NCI-H226 (cell line): ENCODE measurements around the gene RARRES2.

Source experiments
- DNase-seq: peaks from one replicate; pipeline ENCODE4 v3.0.0-alpha.2; 2015

RARRES2 gene

GRCh38 chr7:150360363-150361058 lies 19.1 kb upstream of the RARRES2 start:
- DNase-seq = no peak

DNA sequence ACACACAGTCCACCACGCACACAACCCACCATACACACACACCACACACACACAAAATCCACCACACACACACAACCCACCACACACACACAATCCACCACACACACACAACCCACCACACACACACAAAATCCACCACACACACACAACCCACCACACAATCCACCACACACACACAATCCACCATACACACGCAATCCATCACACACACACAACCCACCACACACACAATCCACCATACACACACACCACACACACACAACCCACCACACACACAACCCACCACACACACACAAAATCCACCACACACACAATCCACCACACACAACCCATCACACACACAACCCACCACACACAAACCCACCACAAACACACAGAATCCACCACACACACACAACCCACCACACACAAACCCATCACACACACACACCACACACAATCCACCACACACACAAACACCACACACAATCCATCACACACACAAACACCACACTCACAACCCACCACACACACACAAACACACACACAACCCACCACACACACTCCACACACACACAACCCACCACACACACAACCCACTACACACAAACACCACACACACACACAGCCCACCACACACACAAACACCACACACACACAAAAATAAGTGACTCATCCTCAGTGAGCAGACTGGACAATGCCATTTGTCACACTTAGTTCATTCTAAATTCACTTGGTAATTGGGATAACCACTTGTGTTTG lies 18.4 kb upstream of the RARRES2 start:
- DNase-seq = no peak

GRCh38 chr7:150358988-150359621 lies 17.7 kb upstream of the RARRES2 start:
- no peak for DNase-seq

DNA sequence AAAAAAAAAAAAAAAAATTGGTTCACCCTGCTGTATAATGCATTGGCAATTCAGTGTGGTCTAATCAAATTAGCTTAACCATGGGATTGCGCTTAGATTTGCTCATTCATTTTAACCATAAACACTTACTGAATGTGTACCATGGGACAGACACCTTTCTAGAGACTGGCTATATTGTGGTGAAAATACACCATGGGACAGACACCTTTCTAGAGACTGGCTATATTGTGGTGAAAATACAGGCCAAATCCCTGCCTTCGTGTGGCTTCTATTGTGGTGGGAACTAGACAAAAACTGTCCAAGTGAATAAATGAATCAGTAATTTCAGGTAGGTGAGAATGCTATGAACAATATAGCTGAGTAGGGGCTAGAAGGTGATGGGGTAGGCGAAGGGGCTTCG lies 17.0 kb upstream of the RARRES2 start:
- no peak for DNase-seq

DNA sequence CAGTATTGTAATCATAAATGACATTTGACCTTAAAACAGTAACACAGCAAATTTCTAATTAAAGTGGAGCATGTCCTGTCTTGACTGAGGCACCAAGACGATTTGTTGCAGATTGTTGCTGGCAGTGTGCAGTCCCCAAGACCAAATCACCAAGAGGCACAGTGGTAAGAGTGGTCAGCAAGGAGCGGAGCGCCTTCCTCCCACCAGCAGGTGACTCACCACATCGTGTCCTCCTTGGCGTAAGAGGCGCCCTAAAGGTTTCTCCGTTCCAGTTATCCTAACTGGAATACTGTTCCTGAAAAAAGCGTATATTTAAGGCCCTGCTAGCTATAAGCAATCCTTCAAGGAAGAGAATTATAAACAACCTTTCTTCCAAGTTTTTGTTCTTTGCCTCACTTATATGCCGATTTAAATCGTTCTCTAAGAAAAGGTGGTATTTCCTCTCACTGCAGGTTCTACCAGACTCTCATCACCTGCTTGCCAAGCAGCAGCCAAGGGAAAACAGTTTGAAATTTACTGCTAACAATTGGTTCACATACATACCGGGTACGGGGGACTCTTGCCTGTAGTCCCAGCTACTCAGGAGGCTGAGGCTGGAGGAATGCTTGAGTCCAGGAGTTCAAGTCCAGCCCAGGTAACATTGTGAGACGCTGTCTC lies 16.5 kb upstream of the RARRES2 start:
- no peak for DNase-seq

- no peak for DNase-seq
Observed at GRCh38 chr7:150357270-150357669, 15.8 kb upstream of the RARRES2 start.

DNA sequence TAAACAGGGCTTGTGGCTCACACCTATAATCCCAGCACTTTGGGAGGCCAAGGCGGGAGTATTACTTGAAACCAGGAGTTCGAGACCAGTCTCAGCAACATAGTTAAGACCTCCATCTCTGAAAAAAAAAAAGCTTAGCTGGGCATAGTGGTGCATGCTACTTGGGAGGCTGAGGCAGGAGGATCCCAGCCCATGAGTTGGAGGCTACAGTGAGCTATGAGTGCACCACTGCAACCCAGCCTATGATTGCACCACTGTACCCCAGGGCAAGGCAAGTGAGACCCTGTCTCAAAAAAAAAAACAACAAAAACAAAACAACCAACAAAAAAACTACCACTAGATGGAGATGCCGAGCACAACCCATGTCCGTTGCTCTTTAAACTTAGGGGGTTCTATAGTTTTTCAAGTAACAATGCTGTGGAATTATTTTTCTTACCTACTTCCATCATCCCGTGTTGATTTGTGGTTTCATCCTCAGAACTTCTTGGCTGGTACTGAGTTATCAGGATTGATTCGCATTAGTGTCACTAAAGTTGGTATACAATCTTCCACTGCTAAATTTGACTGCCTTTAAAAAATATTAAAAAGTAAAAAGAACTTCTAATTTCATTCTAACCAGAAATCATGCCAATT lies 15.0 kb upstream of the RARRES2 start:
- no peak for DNase-seq

- DNase-seq = no peak
Observed at GRCh38 chr7:150355666-150356059, 14.2 kb upstream of the RARRES2 start.

GRCh38 chr7:150351587-150352194 lies 10.3 kb upstream of the RARRES2 start:
- no peak for DNase-seq

DNA sequence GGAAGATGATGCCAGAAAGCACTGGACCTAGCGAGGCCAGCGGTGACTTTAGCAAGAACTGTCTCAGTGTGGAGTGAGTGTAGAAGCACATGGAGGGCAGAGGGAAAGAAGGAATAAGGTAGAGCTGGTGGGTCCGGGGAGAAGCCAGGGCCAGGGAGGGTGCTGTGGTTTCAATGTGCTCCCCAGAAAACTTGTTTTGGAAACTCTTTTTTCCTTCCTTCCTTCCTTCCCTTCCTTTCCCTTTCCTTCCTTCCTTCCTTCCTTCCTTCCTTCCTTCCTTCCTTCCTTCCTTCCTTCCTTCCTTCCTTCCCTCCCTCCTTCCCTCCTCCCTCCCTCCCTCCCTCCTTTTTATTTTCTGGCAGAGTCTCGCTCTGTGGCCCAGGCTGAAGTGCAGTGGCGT lies 5.5 kb upstream of the RARRES2 start:
- no peak for DNase-seq

GRCh38 chr7:150345012-150345411 lies 3.6 kb upstream of the RARRES2 start:
- no peak for DNase-seq

GRCh38 chr7:150344299-150344698 lies 2.9 kb upstream of the RARRES2 start:
- no peak for DNase-seq

- no peak for DNase-seq
Observed at GRCh38 chr7:150343225-150343624, 1.8 kb upstream of the RARRES2 start.

- no peak for DNase-seq
Observed at GRCh38 chr7:150342121-150342408, 636 bp upstream of the RARRES2 start.

DNA sequence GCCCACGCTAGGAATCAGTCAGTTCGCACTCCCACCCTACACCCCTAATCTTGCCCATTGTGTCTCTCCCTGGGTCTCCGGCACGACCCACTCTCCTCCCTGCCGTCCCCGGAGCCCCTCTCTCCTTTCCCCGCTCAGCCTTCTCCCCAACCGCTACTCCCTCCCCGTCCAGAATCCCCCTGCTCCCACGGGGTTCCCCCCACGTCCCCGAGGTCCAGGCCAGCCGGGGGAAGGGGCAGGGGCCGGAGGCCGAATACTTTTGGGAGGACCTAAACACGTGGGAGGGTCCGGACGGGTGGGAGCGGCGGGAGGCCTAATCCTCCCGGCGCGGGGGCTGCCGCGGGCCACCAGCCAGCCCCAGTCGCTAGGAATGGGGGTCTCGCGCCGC lies 560 bp downstream of the RARRES2 start:
- DNase-seq = no peak

DNA sequence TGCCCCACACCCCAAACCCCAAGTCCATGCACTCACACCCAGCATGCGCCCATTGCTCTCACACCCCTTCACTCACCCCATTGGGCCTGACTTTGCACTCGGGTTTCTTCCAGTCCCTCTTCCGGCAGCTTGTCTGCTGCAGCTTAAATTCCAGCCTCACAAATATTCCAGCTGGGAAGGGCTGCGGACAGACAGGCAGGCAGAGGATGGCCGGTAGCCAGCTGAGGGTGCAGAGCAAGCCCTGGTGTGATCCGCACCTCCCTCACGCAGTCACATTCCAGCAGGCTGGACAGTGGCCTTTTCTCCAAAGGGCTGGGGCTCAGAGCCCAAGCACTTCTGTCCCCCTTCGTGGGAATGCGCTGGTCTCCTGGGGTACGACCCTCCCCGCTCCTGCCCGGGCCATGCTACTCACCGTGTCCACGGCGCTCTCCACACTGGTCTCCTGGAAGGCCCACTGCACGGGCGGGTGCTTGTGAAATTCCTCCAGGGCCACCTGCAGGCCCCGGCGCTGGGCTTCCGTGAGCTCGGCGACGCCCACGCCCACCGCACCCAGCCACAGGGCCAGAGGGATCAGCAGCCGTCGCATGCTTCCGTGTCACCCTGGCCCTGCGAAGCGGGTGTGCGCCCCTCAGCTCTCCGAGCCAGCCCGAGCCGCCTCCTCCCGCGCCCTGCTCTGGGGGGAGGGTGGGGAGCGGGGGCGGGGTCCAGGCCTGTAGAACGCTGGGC lies 1.2 kb downstream of the RARRES2 start:
- DNase-seq = peak; percentile 44

- no peak for DNase-seq
Observed at GRCh38 chr7:150339409-150339809, 2.0 kb downstream of the RARRES2 start.

DNA sequence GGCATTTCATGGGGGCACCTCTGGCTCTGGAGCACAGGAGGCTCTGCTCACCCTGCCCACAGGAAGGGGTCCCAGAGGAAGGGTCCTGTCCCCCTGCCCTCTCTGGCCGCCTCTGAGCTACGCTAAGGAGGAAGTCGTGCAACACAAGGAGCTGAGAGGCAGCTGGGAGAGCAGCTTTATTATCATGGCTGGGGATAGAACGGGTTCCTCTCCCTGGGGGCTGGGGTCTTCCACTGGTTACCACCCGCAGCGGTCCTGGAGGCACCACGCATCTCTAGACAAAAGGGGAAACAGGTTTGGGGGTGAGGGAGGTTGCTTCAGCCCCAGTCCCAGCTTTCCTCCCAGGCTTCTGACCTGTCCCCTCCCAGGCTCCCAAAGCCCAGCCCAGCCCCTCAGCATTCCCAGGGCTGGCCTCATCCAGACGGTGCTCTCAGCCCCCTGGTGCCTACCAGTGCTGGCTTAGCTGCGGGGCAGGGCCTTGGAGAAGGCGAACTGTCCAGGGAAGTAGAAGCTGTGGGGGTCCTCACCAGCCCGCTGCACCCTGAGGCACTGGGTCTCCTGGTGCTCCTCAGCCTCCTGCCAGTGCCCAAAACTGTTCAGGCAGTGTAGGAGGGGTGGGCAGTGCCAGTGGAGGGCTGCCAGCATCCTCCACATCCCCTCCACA lies 3.1 kb downstream of the RARRES2 start:
- DNase-seq = no peak

DNA sequence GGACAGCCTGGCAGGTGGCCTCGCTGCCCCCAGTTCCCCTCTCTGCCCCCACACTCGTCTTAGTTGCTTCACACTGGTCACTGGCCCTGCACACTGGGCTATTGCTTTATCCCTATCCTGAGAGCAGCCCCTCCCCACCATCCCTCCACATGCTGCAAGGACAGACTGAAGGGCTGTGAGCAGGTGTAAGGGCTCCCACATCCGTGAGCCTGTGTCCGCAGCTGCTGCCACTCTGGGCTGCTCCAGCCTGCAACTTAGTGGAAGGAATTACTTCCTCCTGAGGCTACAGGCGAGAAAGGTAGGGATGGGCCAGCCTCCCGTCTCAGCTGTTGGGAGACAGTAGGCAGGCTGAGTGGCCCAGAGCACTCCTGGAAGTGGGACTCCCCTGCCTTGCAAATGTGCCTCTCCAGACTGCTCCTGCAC lies 3.8 kb downstream of the RARRES2 start:
- no peak for DNase-seq

DNA sequence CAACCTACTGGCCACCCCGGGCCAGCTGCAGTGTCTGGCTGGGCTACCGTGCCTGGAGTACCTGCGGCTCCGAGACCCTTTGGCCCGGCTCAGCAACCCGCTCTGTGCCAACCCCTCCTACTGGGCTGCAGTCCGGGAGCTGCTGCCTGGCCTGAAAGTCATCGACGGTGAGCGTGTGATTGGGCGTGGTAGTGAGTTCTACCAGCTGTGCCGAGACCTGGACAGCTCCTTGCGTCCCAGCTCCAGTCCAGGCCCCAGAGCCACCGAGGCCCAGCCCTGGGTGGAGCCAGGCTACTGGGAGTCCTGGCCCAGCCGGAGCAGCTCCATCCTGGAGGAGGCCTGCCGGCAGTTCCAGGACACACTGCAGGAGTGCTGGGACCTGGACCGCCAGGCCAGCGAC lies 4.2 kb downstream of the RARRES2 start:
- DNase-seq = no peak

DNA sequence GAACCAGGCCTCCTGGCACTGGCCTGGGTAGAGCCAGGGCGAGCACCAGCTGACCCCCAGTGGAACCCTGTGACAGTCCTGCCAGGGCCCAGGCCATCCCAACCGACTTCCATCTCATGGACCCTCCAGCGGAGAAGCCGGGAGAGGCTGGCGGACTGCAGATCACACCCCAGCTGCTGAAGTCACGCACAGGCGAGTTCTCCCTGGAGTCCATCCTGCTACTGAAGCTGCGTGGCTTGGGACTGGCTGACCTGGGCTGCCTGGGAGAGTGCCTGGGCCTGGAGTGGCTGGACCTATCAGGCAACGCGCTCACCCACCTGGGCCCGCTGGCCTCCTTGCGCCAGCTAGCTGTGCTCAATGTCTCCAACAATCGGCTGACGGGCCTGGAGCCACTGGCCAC lies 4.7 kb downstream of the RARRES2 start:
- DNase-seq = no peak

DNA sequence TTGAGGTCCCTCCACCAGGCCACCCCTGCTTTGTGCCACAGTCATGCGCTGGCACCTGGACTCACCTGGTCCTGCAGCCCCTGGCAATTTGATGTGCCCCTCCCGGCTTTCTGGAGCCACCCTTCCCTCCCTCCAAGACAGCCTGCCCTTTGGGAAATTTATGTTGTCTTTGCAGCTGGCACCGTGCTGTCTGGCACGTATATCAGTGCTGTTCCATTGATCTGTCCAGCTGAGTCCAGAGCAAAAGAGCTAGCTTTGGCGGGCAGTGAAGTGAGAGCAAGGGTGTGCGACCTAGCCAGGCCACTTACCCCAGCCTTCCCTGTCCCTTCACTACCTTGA lies 5.7 kb downstream of the RARRES2 start:
- DNase-seq = no peak
